ENCODE results near the gene RAB31.
"Not testable (repeated sequence)": the region's sequence is repeated elsewhere in the genome, so short reads cannot be mapped to it uniquely, and the experiment has no call there.

RAB31 gene, protein sequence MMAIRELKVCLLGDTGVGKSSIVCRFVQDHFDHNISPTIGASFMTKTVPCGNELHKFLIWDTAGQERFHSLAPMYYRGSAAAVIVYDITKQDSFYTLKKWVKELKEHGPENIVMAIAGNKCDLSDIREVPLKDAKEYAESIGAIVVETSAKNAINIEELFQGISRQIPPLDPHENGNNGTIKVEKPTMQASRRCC

DNA sequence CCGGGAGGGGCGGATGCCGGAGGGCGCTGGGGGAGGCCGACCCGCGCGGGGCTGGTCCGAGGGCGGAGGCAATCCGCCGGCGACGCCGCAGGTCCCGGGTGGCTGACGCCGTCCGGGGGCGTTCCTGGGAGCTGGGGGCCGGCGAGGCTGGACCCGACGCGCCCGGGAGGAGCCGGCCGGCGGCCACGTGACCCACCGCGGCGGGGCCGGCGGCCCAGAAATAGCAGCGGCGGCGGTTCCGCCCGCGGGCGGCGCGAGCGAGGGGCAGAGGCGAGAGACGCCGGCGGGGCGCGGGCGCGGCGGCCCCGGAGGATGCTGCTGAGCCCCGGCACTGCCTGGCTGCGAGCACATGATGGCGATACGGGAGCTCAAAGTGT lies at the start of gene RAB31:
Gene RAB31, plus strand, starts transcription at position 245 of the 377 bp plus-strand sequence. Its CDS starts 105 bp downstream, at position 350.
- no peak for DNase-seq (ENCODE audit: low read depth in 2 of 2, low spot score in 1 of 2)

DNA sequence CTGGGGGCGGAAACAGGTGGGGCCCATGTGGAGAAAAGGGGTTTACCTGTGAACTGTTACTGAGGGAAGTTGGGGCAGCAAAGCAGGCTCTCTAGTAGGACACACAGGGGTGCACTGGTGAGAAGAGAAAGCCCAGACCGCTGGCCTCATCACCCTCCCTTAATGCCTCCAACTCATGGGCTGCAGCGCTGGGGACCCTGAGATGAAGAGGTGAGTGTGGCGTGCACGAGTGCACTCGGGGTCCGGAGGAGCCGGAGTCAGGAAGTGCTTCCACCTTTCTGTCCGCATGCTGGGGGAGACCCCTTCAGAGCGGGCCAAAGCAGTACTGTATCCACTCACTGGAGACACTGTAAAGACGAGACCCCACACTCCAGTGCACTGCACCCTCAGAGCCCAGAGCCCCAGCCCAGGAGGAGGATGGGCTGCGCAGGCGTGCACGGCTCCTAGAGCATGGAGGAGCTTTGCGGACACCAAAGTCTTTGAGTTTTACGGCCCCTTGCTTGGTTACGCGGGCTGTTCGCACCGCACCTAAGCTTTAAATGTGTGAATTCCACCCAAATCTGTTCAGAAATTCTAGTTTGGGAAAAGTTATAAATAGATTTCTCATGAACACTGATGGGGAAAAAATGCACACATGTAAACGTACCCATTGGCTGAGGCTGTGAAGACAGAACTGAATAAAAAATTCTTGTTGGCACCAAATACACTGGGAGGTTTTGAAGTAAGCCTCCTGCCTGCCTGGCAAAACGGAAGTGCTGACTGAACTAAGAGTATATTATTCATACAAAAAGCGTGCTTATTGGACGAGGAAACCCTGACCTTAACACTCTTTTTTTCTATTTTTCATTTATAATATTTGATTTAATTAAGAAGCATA lies 48.4 kb upstream of the RAB31 start:
- DNase-seq (ENCODE audit: low read depth in 2 of 2, low spot score in 1 of 2), result no peak

DNA sequence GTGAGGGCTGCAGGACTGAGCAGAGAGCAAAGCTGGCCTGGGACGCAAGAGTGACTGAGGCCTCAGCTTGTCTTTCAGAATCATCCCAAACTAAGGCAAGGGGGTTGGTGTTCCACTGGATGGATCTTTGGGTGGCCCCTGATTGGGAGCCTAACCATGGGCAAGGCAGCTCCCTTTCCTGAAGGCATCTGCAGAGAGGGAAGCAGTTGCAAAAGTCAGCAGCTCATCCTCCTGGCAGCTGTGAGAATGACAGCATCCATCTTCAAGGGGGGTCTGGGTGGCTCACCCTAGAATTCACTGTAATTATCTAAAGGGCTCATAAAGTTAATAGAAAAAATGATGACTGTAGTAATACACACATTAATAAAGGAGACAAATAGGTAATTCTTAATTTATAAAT lies 46.5 kb upstream of the RAB31 start:
- no peak for DNase-seq (ENCODE audit: low read depth in 2 of 2, low spot score in 1 of 2)

DNA sequence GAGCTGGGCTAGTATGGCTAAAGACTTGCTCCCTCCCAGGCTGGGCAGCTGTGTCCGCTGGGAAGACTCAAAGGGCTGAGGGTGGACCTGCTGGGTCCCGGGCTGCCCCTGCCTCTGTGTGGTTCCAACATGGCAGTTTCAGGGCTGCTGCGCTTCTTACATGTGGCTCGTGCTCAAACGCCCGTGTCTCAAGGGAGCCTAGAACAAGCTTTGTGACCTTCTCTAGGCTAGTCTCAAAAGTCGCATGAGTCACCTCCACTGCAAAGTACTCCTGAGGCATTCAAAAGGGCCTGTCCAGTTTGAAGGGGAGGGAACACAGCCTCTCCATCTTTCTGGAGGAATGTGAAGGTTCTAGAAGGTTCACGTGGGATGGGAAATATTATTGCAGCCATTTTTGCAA lies 44.7 kb upstream of the RAB31 start:
- no peak for DNase-seq (ENCODE audit: low read depth in 2 of 2, low spot score in 1 of 2)

DNA sequence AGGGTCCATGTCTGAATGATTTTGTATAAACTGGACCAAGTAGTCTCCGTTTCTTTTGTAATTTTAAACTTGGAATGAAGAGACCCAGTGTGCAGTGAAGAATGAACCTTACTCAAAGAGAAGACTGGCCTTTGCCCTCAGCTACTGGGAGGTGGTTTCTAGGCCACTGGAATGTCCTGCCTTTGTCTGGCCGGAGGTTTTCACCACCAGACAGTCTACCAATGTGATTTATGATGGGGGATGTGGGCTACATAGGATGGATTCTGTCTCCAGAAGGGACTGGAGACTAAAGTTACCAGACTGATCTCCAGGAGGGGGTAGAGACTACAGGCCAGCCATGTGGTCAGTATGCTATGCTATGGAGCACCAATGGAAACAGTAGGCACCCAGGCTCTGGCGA lies 42.8 kb upstream of the RAB31 start:
- no peak for DNase-seq (ENCODE audit: low read depth in 2 of 2, low spot score in 1 of 2)

DNA sequence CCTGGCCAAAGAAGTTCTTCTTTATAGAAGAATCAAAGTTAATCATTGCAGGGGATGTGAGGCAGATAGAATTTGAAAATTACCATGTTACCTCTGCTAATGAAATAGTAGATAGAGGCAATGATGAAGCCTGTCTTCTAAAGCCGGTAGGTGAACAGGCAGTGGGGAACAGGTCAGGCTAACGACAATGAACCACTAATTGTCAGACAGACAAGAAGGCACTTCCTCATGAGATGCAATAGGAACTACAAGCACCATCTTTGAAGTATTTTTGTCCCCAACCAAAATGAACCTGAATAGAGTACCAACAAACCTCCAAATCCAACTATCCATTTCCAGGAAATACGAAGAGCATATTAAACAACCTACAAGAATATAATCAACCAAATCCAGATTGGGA lies 41.6 kb upstream of the RAB31 start:
- no peak for DNase-seq (ENCODE audit: low read depth in 2 of 2, low spot score in 1 of 2)

DNA sequence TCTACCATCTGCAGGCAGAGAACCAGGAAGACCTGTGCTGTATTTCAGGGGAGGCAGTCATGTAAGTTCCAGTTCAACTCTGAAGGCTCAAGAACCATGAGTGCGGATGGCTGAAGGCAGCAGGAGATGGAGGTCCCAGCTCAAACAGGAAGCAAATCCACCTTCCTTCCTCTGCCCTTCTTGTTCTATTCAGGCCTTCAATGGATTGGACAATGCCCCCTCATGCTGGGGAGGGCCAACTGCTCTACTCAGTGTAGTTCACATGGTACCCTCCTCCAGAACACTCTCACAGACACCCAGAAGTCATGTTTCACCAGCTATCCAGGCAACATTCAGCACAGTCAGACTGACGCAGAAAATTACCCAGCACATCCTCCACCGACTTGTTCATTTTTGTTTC lies 39.1 kb upstream of the RAB31 start:
- no peak for DNase-seq (ENCODE audit: low read depth in 2 of 2, low spot score in 1 of 2)

DNA sequence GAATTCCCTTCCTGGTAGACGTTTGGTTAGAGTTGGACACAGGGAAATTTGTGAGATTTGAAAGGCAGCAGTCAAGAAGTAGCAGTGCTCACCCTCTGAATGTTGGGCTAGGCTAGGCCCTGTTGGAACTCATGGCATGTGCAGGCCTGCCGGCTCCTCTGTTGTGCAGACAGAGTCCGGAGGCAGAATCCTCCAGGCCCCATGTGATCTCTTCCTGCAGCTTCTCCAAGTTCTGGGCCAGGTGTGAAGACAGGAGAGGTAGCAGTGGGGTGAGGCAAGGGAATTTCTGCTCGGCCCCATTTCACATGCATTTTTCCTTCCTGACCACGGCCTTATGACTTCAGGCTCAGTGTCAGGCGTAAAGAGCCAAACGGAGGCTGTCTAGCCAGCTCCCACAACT lies 36.9 kb upstream of the RAB31 start:
- DNase-seq (ENCODE audit: low read depth in 2 of 2, low spot score in 1 of 2), result no peak

DNA sequence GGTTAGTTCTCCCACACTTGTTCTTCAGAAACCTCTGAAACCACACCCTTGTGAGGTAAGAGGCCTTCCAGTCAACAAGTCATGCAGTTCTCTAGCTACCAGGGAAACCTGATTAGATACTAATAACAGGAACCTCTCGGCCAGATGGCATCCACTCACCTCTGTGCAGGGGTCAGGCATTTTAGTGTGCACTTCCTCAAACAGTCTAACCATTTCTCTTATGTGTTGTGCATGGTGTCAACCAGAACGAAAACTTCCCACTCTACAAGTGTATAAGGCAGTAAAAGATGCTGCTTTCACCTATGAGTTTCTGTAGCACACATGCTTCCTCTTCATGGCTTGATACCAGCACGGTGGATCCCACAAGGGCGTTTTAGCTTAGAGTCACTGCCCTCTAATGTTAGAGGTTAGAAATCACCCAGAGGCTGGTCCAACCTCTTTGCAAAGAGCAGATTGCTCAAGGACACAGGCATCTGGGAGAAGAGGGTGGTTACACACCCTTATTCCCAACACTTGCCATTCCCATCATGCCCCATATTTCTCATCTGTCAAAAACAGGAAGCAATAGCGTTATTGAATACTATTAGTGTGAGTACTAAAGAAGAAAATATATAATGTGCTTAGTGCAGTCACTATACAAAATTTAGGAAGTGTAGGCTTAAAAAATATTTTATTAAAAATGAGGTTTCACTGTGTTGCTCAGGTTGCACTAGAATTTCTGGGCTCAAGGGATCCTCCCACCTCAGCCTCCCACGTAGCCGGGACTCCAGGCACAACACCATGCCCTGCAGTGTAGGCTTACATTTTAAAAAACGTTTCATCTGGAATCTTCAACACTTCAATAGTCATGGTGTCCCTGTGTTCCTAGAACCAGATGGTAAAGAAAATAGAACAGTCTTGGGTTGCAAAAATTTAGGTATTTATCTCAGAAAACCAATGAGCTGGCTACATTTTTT lies 34.5 kb upstream of the RAB31 start:
- no peak for DNase-seq (ENCODE audit: low read depth in 2 of 2, low spot score in 1 of 2)

DNA sequence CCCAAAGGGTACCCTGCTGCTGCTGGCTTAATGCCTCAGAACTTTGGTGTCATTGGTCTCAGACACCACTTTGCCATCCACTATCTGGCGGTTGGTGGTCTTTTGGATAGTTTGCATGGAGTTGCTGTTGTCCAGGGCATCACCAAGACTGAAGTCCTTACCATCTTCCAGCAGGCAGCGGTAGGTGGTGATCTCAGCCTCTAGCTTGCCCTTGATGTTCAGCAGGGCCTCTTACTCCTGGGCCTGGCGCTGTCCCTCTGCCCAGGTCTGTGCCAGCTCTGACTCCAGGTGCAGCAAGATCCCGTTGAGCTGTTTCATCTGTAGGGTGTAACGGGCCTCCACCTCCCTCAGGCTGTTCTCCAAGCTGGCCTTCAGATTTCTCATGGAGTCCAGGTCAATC lies 29.9 kb upstream of the RAB31 start:
- DNase-seq (ENCODE audit: low read depth in 2 of 2, low spot score in 1 of 2), result not testable (repeated sequence)

DNA sequence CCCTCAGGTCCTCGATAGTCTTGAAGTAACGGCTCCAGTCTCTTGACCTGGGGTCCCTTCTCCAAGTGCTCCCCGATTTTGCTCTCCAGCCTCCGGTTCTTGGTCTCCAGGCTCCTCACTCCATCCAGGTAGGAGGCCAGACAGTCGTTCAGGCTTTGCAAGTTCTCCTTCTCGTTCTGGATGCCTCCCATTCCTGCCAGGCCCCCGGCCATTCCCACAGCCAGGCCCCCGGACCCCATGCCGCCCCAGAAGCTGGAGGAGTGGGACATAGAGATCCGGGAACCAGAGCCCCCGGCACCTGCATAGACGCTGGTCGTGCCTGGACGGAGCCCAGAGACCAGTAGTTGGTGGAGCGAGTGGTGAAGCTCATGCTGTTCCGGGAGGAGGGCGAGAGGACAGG lies 29.0 kb upstream of the RAB31 start:
- no peak for DNase-seq (ENCODE audit: low read depth in 2 of 2, low spot score in 1 of 2)

DNA sequence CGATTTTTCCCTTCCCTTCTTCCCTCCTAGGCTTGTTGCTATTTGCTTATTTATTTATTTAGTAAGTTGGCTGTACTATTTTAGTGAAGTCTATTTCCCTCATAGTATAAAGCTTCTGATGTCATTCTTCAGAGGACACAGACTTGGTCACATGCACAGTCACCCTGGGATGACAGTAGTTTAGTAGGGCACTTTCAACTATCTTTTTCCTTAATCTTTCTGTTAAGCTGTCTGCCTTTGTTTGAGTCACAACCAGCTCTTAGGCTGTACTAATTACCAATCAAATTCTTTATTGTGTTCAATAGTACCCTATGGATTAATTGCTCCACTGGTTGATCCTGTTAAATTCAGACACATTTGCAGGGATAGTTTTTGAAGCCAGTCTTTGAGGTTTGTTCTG lies 26.9 kb upstream of the RAB31 start:
- DNase-seq (ENCODE audit: low read depth in 2 of 2, low spot score in 1 of 2), result no peak

DNA sequence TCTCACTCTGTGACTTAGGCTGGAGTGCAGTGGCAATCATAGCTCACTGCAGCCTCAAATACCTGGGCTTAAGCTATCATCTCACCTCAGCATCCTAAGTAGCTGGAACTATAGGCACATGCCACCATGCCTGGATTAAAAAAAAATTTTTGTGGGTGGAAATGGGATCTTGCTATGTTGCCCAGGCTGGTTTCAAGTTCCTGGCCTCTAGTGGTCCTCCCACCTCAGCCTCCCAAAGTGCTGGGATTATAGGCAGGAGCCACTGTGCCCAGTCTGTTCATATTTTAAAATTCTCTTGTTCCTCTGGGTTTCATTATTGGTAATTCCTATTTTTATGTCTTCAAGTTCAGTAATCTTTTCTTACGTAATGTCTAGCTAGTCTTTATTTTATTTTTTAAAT lies 25.5 kb upstream of the RAB31 start:
- DNase-seq (ENCODE audit: low read depth in 2 of 2, low spot score in 1 of 2), result no peak

DNA sequence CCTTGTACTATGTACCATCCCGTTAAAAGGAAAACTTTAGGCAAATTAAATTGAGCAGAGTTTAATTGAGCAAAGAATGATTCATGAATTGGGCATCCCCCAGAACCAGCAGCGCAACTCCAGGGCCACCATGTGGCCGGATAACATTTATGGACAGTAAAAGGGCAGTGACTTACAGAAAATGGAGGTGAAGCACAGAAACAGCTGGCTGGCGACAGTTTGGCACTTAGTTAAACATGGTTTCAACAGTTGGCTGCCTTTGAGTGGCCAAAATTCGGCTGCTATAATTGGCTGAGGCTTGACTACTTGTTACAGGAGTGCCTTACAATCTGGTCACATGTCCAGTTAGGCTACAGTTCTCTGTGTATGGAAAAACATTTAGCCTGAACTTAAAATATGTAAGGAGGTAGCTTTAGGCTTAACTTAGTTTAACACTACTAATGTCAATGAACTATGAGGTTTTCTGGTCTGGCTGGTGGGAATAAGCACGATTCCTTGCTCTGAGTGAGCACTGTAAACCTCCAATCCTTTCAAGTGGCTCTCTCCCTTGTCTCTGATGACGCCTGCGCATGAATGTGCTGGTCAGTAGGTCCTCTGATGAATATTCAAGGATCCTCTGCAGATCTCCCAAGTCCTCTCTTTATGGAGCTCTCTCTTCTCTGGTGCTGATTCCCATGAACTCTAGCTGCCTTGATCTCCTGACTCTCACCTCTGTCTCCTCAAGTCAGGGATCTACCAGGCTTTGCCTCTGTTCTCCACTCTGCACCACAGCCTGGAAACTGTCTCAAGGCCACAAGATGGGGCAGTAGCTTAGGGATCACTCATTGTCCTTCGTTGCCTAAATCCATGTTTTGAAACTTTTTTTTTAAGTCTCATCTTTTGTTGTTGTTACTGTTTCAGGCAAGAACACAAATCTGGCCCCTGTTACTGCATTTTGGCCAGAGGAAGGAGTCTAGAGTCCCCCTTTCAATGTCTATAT lies 24.4 kb upstream of the RAB31 start:
- no peak for DNase-seq (ENCODE audit: low read depth in 2 of 2, low spot score in 1 of 2)

DNA sequence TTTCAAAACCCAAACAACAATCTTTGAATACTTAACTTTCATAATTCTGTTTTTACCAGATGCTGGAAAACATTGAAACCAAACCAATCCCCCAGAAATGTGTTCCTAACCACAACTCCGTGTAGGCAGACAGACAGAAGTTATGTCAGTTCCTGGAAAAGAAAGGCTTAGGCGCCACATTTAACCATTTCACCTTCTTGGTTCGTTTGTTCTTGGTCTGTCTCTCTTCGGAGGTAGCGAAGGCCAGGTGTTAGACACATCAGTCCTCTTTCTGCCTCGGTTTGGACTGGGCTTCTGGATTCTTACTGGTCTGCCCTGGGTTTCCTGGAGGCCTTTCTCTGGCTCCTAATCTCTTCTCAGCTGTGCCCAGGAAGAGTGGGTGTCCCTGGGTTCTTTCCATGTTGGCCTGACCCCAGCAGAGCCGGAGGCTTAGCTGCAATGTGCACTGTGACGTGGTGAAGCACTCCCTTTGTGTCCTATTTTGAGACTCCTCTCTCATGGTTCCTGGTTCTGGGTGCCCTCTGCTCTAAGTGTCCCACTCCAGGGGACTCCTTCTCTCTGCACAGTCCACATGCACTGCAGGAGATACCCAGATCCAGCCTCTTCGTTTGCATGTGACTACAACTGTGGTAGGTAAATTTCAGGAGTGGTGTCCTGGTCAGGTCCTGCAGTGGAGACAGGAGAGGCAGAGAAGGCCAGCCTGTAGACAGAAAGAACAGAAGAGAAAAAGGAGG lies 23.1 kb upstream of the RAB31 start:
- DNase-seq (ENCODE audit: low read depth in 2 of 2, low spot score in 1 of 2), result no peak

DNA sequence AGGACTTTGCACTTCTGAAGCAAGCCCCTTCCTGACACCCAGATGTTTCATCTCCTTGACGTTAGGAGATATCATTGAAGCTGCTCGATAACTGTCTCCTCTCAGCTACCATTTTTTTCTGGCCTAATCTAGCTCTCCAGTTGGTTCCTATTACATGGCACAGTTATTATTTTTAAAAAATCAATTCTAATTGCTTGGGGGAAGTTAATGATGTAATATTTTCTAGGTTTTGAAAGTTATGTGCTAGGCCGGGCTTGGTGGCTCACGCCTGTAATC lies 22.5 kb upstream of the RAB31 start:
- DNase-seq (ENCODE audit: low read depth in 2 of 2, low spot score in 1 of 2), result no peak

DNA sequence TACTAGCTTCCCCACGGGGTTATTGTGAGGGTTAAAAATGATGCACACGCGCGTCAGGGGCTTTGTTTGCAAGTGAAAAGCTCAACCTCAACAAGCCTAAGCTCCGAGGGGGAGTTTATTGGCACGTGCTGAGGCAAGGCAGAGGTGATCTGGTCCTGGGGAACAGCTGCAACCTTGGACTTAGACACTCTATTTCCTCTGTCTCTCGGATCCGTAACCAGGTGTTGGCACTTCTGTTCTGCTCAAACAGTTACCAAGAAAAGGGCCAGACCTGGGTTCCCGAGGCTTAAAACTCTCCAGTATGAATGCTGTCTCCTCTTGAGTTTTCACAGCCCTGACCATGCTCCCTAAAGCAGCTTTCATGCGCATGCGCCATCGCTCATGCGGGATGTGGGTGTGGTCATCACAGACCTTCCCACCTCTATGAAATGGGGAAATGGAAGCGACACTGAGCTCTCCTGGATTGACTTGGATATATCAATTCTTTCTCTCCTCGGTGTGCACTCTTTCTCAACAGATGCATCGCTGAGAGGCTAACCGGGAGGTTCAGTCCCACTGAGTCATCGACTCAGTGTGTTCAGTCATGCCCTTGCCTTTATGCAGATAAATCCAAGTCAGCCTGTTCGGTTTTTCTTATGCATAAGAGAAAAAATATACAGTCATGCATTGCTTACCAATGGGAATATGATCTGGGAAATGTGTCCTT lies 19.9 kb upstream of the RAB31 start:
- DNase-seq (ENCODE audit: low read depth in 2 of 2, low spot score in 1 of 2), result no peak

DNA sequence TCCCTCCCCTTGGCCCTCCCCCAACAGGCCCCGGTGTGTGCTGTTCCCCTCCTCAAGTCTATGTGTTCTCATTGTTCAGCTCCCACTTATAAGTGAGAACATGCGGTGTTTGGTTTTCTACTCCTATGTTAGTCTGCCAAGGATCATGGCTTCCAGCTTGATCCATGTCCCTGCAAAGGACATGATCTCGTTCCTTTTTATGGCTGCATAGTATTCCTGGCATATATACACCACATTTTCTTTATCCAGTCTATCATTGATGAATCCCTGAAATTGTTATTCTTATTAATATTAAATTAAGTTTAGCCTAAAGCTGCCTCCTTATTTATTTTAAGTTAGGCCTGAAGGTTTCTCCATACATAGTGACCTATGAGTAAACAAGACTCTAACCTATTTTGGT lies 18.8 kb upstream of the RAB31 start:
- no peak for DNase-seq (ENCODE audit: low read depth in 2 of 2, low spot score in 1 of 2)

DNA sequence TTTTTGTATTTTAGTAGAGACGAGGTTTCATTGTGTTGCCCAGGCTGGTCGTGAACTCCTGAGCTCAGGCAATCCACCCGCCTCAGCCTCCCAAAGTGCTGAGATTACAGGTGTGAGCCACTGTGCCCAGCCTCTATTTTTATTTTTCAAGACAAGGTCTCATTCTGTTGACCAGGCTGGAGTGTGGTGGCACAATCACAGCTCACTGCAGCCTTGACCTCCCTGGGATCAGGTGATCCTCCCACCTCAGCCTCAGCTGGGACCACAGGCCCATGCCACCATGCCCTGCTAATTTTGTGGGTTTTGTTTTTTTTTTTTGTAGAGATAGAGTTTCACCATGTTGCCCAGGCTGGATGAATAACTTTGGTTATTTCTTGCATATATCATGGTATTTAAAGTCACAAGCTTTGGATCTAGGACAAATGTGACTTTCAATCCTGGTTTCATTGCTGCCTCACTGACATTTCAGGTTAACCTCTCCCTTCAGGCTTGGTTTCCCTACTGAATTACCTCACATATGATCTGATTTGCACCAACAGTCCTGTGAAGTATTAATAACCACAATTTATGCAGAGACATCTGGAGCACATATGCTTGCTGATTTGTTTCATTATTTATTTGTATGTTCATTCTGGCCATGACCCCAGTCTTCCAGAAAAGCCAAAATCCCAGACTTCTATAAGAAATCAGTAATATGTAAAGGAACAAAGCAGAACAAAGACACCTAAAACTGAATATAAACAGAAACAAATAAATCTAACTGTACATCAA lies 17.5 kb upstream of the RAB31 start:
- DNase-seq (ENCODE audit: low read depth in 2 of 2, low spot score in 1 of 2), result no peak

Data from stimulated activated CD8-positive, alpha-beta memory T cell treated with anti-CD3 and anti-CD28 coated beads, Interleukin-4, amount 100 ng/mL, for 1 hour (primary cell).